ENCODE results near the gene SORCS2.
"Not testable (repeated sequence)": the region's sequence is repeated elsewhere in the genome, so short reads cannot be mapped to it uniquely, and the experiment has no call there.

SORCS2 gene

GRCh38 chr4:7593646-7594412 lies 401.5 kb downstream of the SORCS2 start:
- Mint-ChIP-seq H3K27me3 (peaks cover 19% of the 10 kb centered on the region), H3K4me3 (no peak overlapping the region), H3K4me1 (ENCODE audit: low read depth) (peaks cover 24% of the 10 kb centered on the region), H3K9me3 (no peaks in the 10 kb centered on the region), H3K36me3 (ENCODE audit: low read depth) (no peaks in the 10 kb centered on the region), H3K27ac (no peak overlapping the region)
- intact Hi-C loops (cut with micrococcal nuclease), result no loop called here

- no peaks in the 10 kb centered on the region for H3K36me3 Mint-ChIP-seq (ENCODE audit: low read depth)
- peaks cover 33% of the 10 kb centered on the region for H3K4me1 Mint-ChIP-seq (ENCODE audit: low read depth)
Measured at GRCh38 chr4:7595934-7596461, 403.7 kb downstream of the SORCS2 start.

GRCh38 chr4:7596918-7597606 lies 404.7 kb downstream of the SORCS2 start:
- H3K27ac Mint-ChIP-seq, result no peak overlapping the region
- intact Hi-C loops (cut with micrococcal nuclease), result no loop called here
- H3K4me3 Mint-ChIP-seq, result no peak overlapping the region
- peaks cover 30% of the 10 kb centered on the region for H3K4me1 Mint-ChIP-seq (ENCODE audit: low read depth)
- peaks cover 15% of the 10 kb centered on the region for H3K27me3 Mint-ChIP-seq
- H3K36me3 Mint-ChIP-seq (ENCODE audit: low read depth), result no peaks in the 10 kb centered on the region
- no peaks in the 10 kb centered on the region for H3K9me3 Mint-ChIP-seq

More at GRCh38 chr4:7595934-7596461, 403.7 kb downstream of the SORCS2 start:
- no peak overlapping the region for H3K4me3 Mint-ChIP-seq
- no peaks in the 10 kb centered on the region for H3K9me3 Mint-ChIP-seq
- peaks cover 15% of the 10 kb centered on the region for H3K27me3 Mint-ChIP-seq
- H3K27ac Mint-ChIP-seq, result no peak overlapping the region
- intact Hi-C loops (cut with micrococcal nuclease), result no loop called here

GRCh38 chr4:7598939-7599790 lies 406.8 kb downstream of the SORCS2 start:
- Mint-ChIP-seq H3K4me3 (no peak overlapping the region), H3K9me3 (peaks cover 15% of the 10 kb centered on the region), H3K36me3 (ENCODE audit: low read depth) (no peaks in the 10 kb centered on the region), H3K27me3 (peaks cover 10% of the 10 kb centered on the region), H3K4me1 (ENCODE audit: low read depth) (peaks cover 30% of the 10 kb centered on the region), H3K27ac (no peak overlapping the region)
- intact Hi-C loops (cut with micrococcal nuclease), result no loop called here

GRCh38 chr4:7600247-7600646 lies 407.9 kb downstream of the SORCS2 start:
- intact Hi-C loops (cut with micrococcal nuclease), result no loop called here
- peaks cover 30% of the 10 kb centered on the region for H3K4me1 Mint-ChIP-seq (ENCODE audit: low read depth)

GRCh38 chr4:7602166-7602565 lies 409.8 kb downstream of the SORCS2 start:
- H3K4me1 Mint-ChIP-seq (ENCODE audit: low read depth), result peaks cover 22% of the 10 kb centered on the region
- intact Hi-C loops (cut with micrococcal nuclease); H3K36me3 Mint-ChIP-seq (ENCODE audit: low read depth); H3K4me3 Mint-ChIP-seq; H3K27ac Mint-ChIP-seq: not testable (repeated sequence)
- peaks cover 16% of the 10 kb centered on the region for H3K27me3 Mint-ChIP-seq
- peaks cover 26% of the 10 kb centered on the region for H3K9me3 Mint-ChIP-seq

More at GRCh38 chr4:7600247-7600646, 407.9 kb downstream of the SORCS2 start:
- Mint-ChIP-seq H3K27ac (no peak overlapping the region), H3K27me3 (peaks cover 14% of the 10 kb centered on the region), H3K9me3 (peaks cover 26% of the 10 kb centered on the region), H3K36me3 (ENCODE audit: low read depth) (no peaks in the 10 kb centered on the region), H3K4me3 (no peak overlapping the region)

GRCh38 chr4:7607156-7607910 lies 415.0 kb downstream of the SORCS2 start:
- Mint-ChIP-seq H3K9me3 (peaks cover 26% of the 10 kb centered on the region), H3K4me1 (ENCODE audit: low read depth) (no peaks in the 10 kb centered on the region), H3K27ac (no peak overlapping the region), H3K27me3 (peaks cover 30% of the 10 kb centered on the region), H3K4me3 (no peak overlapping the region), H3K36me3 (ENCODE audit: low read depth) (no peaks in the 10 kb centered on the region)
- intact Hi-C loops (cut with micrococcal nuclease), result no loop called here

GRCh38 chr4:7608046-7608445 lies 415.7 kb downstream of the SORCS2 start:
- peaks cover 30% of the 10 kb centered on the region for H3K27me3 Mint-ChIP-seq
- H3K9me3 Mint-ChIP-seq, result peaks cover 22% of the 10 kb centered on the region
- no peak overlapping the region for H3K4me3 Mint-ChIP-seq
- no peaks in the 10 kb centered on the region for H3K36me3 Mint-ChIP-seq (ENCODE audit: low read depth)
- H3K4me1 Mint-ChIP-seq (ENCODE audit: low read depth), result no peaks in the 10 kb centered on the region
- intact Hi-C loops (cut with micrococcal nuclease), result no loop called here
- no peak overlapping the region for H3K27ac Mint-ChIP-seq

- H3K27ac Mint-ChIP-seq, result no peak overlapping the region
- H3K36me3 Mint-ChIP-seq (ENCODE audit: low read depth), result no peaks in the 10 kb centered on the region
- intact Hi-C loops (cut with micrococcal nuclease), result no loop called here
- peaks cover 30% of the 10 kb centered on the region for H3K27me3 Mint-ChIP-seq
- H3K4me1 Mint-ChIP-seq (ENCODE audit: low read depth), result no peaks in the 10 kb centered on the region
- H3K4me3 Mint-ChIP-seq, result no peak overlapping the region
- H3K9me3 Mint-ChIP-seq, result peaks cover 10% of the 10 kb centered on the region
Measured at GRCh38 chr4:7609316-7609715, 417.0 kb downstream of the SORCS2 start.

- Mint-ChIP-seq H3K27me3 (peaks cover 27% of the 10 kb centered on the region), H3K4me3 (no peak overlapping the region), H3K36me3 (ENCODE audit: low read depth) (no peaks in the 10 kb centered on the region), H3K4me1 (ENCODE audit: low read depth) (no peaks in the 10 kb centered on the region), H3K27ac (no peak overlapping the region), H3K9me3 (peaks cover 1% of the 10 kb centered on the region)
- intact Hi-C loops (cut with micrococcal nuclease), result no loop called here
Measured at GRCh38 chr4:7610022-7610670, 417.8 kb downstream of the SORCS2 start.

GRCh38 chr4:7610841-7611240 lies 418.5 kb downstream of the SORCS2 start:
- no peaks in the 10 kb centered on the region for H3K9me3 Mint-ChIP-seq
- intact Hi-C loops (cut with micrococcal nuclease), result no loop called here
- H3K36me3 Mint-ChIP-seq (ENCODE audit: low read depth), result no peaks in the 10 kb centered on the region
- H3K27me3 Mint-ChIP-seq, result peaks cover 23% of the 10 kb centered on the region
- H3K4me3 Mint-ChIP-seq, result no peak overlapping the region
- H3K4me1 Mint-ChIP-seq (ENCODE audit: low read depth), result no peaks in the 10 kb centered on the region
- no peak overlapping the region for H3K27ac Mint-ChIP-seq

GRCh38 chr4:7612311-7612897 lies 420.1 kb downstream of the SORCS2 start:
- Mint-ChIP-seq H3K36me3 (ENCODE audit: low read depth) (no peaks in the 10 kb centered on the region), H3K4me3 (no peak overlapping the region), H3K27me3 (peaks cover 17% of the 10 kb centered on the region), H3K9me3 (no peaks in the 10 kb centered on the region), H3K4me1 (ENCODE audit: low read depth) (no peaks in the 10 kb centered on the region), H3K27ac (no peak overlapping the region)
- intact Hi-C loops (cut with micrococcal nuclease), result no loop called here

All from dendritic cell treated with granulocyte-macrophage colony-stimulating factor and Interleukin-4, amounts not matched to agents 40 ng/mL and 50 ng/mL, for 4 days (primary cell).